ENCODE results near the gene IL18RAP.

Gene IL18RAP

GRCh38 chr2:102424754-102425153 lies 1.8 kb downstream of the IL18RAP start:
- no peak for DNase-seq

DNA sequence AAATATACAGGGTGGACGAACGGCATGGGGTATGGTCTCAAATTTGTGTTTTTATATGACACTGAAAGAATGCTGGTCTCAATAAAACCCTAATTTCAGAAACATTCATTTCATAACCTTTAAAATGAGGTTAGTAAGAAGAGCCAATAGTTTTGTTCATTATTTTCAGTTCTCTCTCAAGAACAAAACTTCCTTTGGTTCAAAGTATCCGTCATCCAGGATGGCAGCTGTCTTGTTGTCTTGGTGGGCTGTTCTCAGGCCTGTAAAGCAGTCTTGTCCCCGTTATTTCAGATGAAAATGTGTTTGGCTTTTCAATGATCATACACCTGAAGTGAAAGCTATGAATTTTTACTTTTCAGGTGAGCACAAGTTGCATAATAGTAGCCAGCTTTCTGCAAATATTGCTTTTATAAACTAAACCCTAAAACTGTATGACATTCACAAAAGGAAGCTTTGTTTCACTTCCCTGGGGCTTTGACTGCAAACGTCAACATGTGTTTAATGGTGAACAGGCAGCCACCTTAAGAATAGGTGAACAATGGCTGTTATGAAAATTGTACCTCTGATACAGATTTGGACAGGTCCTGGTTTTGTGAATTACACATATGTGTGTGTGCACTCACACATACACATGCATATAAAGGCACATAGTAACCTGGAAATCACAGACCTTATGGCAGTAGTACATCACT lies 2.6 kb downstream of the IL18RAP start:
- no peak for DNase-seq

- no peak for DNase-seq
Observed at GRCh38 chr2:102427249-102427648, 4.3 kb downstream of the IL18RAP start.

DNA sequence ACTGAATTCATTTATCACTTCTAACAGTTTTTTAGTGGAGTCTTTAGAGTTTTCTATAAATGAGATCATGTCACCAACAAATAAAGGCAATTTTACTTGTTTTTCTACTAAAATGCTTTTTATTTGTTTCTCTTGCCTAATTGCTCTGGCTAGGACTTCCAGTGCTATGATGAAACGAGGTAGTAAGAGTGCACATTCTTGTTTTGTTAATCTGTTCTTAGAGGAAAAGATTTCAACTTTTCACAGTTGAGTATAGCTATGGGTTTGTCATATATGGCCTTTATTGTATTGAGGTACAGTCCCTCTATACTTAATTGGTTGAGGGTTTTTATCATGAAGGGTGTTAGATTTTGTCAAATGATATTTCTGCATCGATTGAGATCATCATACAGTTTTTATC lies 5.6 kb downstream of the IL18RAP start:
- no peak for DNase-seq

DNA sequence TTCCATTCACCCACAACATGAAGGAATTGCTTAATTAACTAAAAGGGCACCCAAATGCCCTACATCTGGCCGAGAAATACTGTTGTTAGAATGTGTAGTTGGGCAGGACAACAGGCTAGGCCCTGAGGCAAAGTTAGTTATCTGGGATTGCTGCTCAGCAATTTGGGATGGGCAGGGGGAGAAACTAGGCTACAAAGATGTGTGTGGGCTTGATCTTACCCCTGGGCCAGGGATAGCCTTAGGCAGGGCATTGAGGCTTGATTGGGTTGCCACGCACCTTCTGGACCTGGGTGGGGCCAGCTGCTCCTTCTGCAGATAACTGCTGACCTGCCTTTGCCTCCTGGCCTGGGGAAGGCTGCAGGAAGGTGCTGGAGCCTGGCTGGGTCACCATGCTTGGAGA lies 9.4 kb downstream of the IL18RAP start:
- no peak for DNase-seq

DNA sequence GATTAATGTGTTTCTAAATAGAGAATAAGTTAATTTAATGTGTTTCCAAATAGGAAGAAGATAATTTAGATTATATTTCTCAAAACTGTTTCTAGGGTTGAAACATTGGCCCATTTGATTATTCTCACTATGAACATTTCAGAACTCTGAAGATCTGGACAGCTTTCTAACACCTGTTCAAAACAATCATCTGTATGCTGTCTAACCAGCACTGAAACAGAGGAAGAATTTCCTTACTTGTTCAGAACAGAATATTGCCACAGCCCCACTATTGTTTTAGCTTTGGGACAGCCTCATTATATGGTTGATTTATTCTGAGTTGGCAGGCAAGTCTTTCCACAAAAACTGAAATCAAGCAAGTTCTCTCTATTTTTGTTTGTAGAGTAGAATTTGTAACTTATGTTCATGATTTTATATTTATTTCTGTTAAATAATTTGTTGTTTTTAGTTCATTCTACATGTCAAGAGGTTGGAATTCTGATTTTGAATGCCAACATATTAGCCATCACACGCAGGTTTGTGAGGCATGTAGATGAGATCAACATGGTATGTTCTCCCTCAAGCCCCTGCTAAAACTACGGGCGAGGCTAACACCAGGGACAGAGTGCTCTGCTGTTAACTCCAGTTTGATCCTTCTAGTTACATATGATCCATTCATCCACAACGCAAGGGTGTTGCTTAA lies 11.2 kb downstream of the IL18RAP start:
- no peak for DNase-seq

GRCh38 chr2:102434655-102435381 lies 11.9 kb downstream of the IL18RAP start:
- DNase-seq, result no peak

GRCh38 chr2:102435741-102436140 lies 12.8 kb downstream of the IL18RAP start:
- no peak for DNase-seq

DNA sequence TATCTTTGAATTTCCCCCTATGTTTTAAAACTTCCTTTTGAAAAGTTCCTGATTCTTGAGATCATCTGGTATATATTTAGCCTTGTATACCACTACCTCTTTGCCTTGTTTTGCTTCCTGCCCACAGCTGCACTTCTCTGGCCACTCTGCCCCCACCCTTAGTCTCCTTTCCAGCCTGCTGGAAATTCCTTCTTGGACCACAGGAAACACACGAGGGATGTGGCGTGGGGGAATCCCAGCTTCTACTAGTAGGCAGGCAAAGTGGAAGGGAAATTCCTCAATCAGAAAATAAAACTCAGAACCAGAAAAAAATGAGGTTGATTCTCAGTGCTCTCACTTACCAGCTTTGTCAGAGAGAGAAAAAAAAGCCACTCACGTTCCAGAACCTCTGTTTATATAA lies 13.4 kb downstream of the IL18RAP start:
- DNase-seq, result no peak

GRCh38 chr2:102437122-102437521 lies 14.2 kb downstream of the IL18RAP start:
- DNase-seq, result no peak

GRCh38 chr2:102438111-102438510 lies 15.2 kb downstream of the IL18RAP start:
- DNase-seq, result no peak

DNA sequence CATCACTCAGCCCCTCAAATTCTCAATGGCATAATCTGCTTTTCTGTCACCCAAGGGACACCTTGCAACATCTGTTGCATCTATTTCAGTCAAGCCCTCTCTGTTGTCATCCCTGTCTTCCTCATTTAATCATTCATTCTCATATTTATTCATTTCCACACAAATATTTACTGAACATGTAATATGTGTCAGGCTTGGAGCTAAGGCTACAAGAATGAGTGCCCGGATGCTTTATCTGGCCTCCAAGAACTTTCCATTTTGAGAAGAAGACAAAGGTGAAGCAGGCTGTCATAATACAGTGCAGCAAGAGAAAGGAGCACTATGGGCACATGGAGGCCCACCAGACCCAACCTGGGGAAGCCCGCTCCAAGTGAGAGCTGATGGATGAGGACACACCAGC lies 15.6 kb downstream of the IL18RAP start:
- DNase-seq, result no peak

GRCh38 chr2:102439065-102439695 lies 16.2 kb downstream of the IL18RAP start:
- no peak for DNase-seq

DNA sequence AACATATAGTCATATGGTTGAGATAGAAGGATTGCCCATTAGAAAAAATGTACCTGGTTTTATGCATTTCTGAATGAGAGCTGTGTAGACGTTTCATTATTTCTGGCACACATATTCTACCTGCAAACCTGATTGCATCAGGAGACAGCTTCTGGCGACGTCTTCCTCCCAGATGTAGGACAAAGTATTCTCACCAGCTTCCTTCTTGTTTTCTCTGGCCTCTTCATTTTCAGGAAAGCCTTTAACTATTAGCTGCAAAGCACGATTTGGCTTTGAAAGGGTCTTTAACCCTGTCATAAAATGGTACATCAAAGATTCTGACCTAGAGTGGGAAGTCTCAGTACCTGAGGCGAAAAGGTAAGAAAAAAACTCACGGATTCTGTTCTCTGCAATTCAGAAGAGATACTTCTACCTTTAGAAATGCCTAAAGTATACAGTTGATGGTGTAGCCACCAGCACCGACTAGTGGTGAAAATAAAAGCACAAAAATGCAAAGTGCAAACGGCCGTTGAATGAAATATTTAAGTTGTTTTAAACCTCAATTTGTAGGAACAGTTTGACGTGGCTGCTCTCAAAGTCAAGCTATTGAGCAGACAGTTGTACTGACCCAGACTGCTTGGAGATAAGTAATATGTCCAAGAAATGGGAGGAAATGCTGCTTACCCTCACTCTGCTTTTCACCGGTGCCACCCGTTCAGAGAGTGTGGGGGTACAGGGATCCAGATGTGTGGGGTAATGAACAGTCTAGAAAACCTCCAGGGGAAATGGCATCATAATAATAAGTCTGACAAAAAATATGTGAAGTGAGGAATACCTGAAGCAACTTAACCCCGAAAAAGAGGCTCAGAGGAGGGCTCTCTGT lies 20.2 kb downstream of the IL18RAP start:
- DNase-seq, result no peak

DNA sequence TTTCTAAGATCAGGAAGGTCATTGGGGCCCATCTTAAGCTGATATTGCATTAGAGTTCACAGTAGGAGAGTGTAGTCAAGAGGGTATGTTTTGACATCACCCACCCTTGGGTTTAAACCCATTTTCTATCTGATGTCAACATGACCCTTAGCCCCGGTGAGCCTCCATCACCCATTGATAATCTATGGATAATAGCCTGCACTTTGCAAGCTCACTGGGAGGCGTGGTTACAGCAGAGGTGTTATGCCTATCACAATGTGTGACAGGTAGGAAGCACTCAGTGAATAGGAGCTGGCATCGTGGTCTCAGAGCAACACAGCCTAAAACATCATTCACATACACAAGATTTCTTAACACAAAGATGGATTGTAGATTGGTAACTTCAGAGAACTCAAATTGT lies 21.3 kb downstream of the IL18RAP start:
- no peak for DNase-seq

GRCh38 chr2:102446936-102447335 lies 24.0 kb downstream of the IL18RAP start:
- DNase-seq, result no peak

DNA sequence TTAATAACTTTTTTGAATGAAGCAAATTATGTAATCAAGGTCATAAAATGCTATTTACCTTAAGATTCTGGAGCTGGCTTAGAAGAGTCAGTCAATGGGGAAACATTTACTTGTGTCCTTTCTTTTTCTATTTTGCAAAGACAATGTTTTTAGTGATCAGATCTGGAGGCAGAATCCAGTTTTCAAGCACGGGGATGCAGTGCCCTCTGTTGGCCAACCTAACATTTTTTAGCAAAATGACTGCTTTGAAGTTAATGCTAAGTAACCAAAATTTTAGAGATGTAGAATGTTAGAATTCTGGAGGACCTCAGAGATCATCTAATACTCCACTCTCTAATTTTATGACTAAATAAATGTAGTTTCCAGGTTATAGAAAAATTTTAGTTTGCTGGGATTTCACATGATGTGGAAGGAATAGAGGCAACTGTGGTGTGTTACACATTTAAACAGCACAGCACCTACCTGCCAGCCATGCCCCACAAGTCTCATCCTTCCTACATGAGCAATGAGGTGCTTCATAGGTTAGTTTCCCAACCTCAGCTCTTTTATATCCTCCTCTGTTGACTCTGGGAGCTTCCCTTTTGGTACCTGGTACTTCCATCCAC lies 26.5 kb downstream of the IL18RAP start:
- peak; percentile 66 for DNase-seq

DNA sequence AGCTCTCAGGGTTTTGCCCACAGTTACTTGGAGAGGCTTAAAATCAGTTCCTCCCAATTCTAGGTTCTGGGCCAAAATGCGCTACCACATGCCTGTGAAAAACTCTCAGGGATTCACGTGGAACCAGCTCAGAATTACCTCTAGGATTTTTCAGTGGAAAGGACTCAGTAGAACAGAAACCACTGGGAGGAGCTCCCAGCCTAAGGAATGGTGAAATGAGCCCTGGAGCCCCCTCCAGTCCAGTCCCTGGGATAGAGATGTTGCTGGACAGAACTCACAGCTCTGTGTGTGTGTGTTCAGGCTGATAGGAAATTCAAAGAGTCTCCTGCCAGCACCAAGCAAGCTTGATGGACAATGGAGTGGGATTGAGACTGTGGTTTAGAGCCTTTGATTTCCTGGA lies 29.0 kb downstream of the IL18RAP start:
- no peak for DNase-seq

DNA sequence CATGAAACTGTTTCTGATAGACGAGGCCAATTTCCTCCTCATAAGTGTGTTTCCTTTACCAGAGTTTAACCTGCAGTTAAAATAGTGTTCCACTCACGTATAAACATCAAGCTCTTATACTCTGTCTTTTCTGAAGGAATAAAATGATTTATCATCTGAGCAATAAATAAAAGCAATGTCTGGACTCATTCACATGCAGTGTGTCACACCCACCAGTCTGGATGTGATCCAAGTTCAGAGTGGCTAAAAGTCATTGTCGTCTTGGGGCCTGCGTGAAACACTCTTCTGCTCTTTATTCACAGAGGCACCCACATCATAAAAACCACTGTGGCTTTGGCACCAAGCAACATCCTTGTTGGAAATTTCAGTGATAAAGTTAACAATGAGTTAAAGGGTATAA lies 30.5 kb downstream of the IL18RAP start:
- no peak for DNase-seq

DNA sequence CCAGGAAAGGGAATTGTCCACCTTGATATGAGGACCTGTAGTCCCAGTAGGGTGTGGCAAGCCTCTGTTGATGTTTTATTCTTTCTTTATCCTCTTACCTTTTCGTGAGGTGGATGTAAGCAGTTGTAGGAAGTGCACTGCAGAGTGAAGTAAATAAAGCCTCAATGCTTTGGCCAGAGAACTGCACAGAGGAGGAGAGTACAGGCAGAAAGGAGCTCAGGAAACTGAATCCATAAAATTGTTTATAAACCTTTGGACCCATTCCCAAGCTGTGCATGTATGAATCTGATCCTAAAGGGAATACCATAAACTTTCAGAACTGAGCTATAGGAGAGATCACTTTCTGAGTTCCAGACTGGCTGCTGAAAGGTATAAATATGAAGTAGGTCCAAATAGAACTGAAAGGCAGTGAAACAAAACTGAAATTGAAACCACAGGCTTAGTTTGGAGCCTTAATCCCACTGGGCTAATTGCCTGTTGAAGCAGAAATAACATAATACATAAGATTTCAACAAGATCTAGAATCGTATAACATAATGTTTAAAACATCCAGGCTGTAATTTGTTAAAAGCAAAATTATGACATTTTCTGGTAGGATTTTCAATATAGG lies 32.2 kb downstream of the IL18RAP start:
- no peak for DNase-seq

DNA sequence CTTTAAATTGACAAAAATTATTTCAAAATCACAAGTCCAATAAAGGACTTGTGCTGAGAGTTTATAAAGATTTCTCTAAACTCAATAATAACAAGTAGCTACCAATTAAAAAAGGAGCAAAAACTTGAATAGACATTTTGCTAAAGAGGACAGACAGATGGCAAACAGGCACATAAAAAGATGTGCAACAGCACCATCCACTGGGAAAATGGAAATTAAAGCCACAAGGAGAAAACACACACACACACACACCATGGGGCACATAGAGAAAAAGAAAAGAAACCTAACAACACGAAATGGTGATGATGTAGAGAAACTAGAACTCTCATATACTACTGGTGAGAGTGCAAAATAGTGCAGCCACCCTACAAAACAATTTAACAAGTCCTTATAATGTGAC lies 37.5 kb downstream of the IL18RAP start:
- no peak for DNase-seq

DNA sequence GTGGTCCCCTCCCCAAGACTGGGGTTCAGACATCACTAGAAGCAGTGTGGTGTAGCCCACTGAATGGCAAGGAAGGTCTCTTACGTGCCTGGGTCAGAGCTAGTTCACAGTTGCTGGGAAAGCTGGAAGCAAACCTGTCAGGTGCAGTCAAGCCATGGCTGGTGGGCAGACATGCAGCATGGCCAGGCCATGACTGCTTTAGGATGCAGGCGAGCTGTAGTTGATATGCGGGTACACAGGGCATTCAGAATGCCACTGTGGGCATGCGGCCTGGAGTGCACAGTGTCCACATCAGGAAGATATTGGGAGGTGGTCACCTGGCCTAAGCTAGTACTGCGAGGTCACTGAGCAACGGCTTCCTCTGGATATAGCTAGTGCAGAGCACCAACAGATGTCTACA lies 38.2 kb downstream of the IL18RAP start:
- DNase-seq, result no peak
